Cardiac muscle cell (in vitro differentiated cells and primary cell): ENCODE measurements around the gene MBTPS2. TPM values are rescaled to one million over a fixed set of nuclear protein-coding genes. Genes with fewer than 3 reads are reported as not detected.
A peak's percentile ranks its signal among the peaks of the same experiment; 100 is the strongest.

ENCODE experiments used
- DNase-seq, 2 donors: peaks; one replicate each; pipeline versions ENCODE4 v3.0.0 to v3.0.0-alpha.2; 2010 to 2017; ENCODE audit warnings: low read depth in 1 of 2, low spot score in 1 of 2
- H3K27ac ChIP-seq: fragments of 200-600 bp; sonication (generic); 2 replicates; pipeline ENCODE4 v1.5.1; 2016
- H3K27me3 ChIP-seq: fragments of 200-600 bp; sonication (generic); 2 replicates; pipeline ENCODE4 v1.6.0; 2016; ENCODE audit warnings: control low read depth
- H3K36me3 ChIP-seq: fragments of 200-600 bp; sonication (generic); 2 replicates; pipeline ENCODE4 v1.5.1; 2016; ENCODE audit warnings: control low read depth
- H3K4me1 ChIP-seq: fragments of 200-600 bp; sonication (generic); 2 replicates; pipeline ENCODE4 v1.8.1; 2017; ENCODE audit warnings: low read depth, mild to moderate bottlenecking, mixed run types
- H3K4me3 ChIP-seq: fragments of 200-600 bp; sonication (generic); 2 replicates; pipeline ENCODE4 v1.5.1; 2016; ENCODE audit warnings: mild to moderate bottlenecking
- H3K9me3 ChIP-seq: fragments of 200-600 bp; sonication (generic); 2 replicates; pipeline ENCODE4 v1.5.1; 2017; ENCODE audit warnings: low read depth, mild to moderate bottlenecking, control low read depth
- polyA plus RNA-seq: library from polyadenylated mRNA; unstranded; fragments of >200 nt; fragmentation: Nextera tagmentation; extraction: Ambion mirVana; gene quantifications from 2 replicates; pipeline ENCODE4 v1.2.1, GENCODE V29; 2016
- total RNA-seq: library from RNA; depleted of rRNA; stranded (reverse); fragments of >200 nt; gene quantifications from 2 replicates; pipeline ENCODE4 v1.2.3, GENCODE V29; 2016
- TF ChIP-seq, protein P1 (sequence below): IDR thresholded peaks from 2 replicates; pipeline ENCODE4 v1.5.1; 2012; ENCODE audit warnings: low read depth, mild to moderate bottlenecking, low read length

Gene MBTPS2
- total and polyA plus RNA-seq, 2 experiments from 2014 or later: 9.1 to 20.5 TPM

DNA sequence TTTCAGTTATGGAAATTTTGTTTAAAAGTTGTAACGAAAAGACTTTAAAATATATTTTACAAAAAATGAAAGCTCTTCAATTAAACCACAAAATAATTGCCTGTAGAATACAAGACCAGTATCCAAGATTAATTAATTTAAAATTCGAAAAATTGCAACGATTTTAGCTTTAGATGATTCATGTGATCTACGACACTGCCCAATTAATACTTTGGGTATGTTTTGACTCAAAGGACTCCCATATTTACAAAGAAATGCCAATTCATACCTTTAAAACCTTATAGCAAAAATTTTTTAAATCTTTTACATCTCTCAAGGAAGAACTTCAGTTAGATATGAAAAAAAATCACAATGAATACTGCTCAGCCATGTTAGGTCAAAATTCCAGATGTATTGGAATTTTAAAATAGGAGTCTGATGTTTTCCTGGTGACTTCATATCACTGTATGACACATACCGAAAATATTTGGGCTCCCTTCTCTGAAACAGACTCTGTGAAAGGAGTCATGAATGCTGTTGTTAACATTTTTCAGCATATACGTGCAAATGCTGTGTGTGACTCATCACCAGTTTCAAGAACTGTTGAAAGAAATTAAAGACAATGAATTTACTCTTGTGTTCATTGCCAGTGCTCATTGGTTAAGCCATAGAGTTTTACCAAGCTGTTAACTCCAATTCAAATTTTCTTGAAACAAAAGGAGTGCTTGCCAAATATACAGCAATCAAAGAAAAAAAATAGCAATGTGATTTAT, 87.3 kb downstream of the MBTPS2 start:
- H3K36me3 ChIP-seq: no peaks in the 10 kb centered on the region
- H3K27ac ChIP-seq: no peak overlapping the region
- no peaks in the 10 kb centered on the region for H3K27me3 ChIP-seq
- no peak overlapping the region for H3K4me3 ChIP-seq
- H3K4me1 ChIP-seq: no peaks in the 10 kb centered on the region
- no peaks in the 10 kb centered on the region for H3K9me3 ChIP-seq
- peak in 1 of 2 donors; percentile 94 for DNase-seq
- TF ChIP-seq, protein P1, sequence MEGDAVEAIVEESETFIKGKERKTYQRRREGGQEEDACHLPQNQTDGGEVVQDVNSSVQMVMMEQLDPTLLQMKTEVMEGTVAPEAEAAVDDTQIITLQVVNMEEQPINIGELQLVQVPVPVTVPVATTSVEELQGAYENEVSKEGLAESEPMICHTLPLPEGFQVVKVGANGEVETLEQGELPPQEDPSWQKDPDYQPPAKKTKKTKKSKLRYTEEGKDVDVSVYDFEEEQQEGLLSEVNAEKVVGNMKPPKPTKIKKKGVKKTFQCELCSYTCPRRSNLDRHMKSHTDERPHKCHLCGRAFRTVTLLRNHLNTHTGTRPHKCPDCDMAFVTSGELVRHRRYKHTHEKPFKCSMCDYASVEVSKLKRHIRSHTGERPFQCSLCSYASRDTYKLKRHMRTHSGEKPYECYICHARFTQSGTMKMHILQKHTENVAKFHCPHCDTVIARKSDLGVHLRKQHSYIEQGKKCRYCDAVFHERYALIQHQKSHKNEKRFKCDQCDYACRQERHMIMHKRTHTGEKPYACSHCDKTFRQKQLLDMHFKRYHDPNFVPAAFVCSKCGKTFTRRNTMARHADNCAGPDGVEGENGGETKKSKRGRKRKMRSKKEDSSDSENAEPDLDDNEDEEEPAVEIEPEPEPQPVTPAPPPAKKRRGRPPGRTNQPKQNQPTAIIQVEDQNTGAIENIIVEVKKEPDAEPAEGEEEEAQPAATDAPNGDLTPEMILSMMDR: no peak

DNA sequence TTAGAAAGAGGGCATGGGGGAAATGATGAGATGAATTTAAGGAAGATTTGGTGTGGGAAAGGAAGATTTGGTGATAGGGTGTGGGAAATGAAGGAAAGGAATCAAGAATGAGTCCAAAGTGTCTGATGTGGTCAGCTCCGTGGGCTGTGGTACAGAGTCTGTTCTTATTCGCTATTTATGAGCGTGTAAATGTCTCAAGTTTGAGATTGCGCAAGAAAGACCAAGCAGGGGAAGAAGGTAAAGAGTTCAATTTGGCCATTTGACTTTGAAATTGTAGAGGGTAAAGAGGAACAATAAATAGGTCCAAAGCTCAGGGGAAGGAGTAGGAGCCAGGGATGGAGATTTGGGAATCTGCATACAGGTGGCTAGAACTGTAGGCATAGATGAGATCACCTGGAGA, 89.8 kb downstream of the MBTPS2 start:
- DNase-seq: peak in 1 of 2 donors; percentile 10
- Histone ChIP-seq H3K4me1 (no peaks in the 10 kb centered on the region), H3K27me3 (no peaks in the 10 kb centered on the region), H3K36me3 (no peaks in the 10 kb centered on the region), H3K27ac (no peak overlapping the region), H3K9me3 (no peaks in the 10 kb centered on the region), H3K4me3 (no peak overlapping the region)
- TF ChIP-seq, protein P1: no peak

DNA sequence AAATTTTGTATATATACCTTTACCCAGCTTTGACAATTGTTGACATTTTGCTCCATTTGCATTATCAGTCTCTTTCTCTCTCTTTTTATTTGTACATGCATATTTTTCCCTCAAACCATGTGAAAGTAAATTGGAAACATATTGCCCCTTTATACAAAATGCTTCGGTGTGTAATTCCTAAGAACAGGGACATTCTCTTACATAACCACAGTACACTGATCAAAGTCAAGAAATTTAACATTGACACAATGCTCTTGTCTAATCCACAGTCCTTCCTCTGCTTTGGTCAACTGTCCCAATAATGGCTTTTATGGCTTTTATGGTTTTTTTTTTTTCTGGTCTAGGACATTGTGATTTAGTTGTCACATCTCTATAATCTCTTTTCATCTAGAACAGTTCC, 91.6 kb downstream of the MBTPS2 start:
- TF ChIP-seq, protein P1: no peak
- Histone ChIP-seq H3K27ac (no peak overlapping the region), H3K27me3 (no peaks in the 10 kb centered on the region), H3K9me3 (no peaks in the 10 kb centered on the region), H3K36me3 (no peaks in the 10 kb centered on the region), H3K4me1 (no peaks in the 10 kb centered on the region), H3K4me3 (no peak overlapping the region)
- DNase-seq: no peak

DNA sequence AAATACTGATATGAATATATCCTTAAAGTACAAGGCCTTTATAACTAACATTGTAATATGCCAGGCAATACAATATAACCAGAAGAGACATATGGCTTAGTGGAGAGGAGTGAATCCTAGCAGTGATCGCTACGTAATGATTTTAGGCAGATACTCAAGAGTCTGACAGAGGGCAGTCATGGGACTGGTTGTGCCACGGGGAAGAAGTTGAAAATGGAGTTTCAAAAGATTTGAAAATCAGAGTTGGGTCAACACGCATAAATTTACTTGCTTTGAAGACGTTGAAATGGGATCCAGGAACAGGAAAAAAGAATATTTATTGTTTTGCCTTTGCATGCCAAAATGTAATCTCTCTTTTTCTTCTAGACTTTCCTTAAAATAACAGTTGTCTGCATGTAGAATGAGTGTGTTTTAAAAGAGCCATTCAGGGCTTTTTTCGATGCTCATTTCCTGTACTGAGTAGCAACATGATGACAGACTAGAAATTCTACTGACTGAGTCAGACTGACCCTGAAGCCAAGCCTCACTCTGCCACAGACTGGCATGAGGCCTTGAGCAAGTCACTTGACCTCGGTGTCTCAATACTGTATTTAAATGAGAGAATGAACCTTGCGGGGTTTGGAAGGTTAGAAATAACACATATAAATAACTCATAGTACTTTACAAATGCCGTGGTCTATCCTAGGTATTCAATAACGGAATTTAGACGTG, 93.0 kb downstream of the MBTPS2 start:
- DNase-seq: peak in 1 of 2 donors; percentile 87
- H3K9me3 ChIP-seq: no peaks in the 10 kb centered on the region
- TF ChIP-seq, protein P1: no peak

DNA sequence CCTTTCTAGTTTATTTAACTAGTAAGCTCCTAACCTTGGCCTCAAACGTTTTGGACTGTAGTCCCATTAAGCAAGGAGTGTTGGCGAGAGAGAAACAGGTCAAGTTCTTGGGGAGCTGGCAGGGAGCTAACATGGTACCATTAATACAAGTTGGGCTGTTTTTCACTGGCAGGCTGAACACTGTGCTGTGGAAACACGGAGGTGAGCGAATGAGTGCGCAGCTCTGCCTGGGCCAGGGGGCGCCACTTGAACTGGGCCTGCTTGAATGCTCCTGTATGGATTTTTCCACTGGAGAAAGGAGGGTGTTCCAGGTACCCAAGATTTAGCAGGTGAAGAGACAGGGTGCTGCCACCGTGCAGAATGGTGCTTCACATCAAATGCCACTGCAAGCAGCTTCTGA, 93.7 kb downstream of the MBTPS2 start:
- Histone ChIP-seq H3K4me1 (peaks cover 3% of the 10 kb centered on the region), H3K4me3 (no peak overlapping the region), H3K36me3 (no peaks in the 10 kb centered on the region), H3K27me3 (no peaks in the 10 kb centered on the region), H3K27ac (no peak overlapping the region), H3K9me3 (no peaks in the 10 kb centered on the region)
- no peak for DNase-seq
- TF ChIP-seq, protein P1: no peak

More for the DNA sequence above, 93.0 kb downstream of the MBTPS2 start:
- Histone ChIP-seq H3K4me3 (no peak overlapping the region), H3K4me1 (no peaks in the 10 kb centered on the region), H3K27me3 (no peaks in the 10 kb centered on the region), H3K27ac (no peak overlapping the region), H3K36me3 (no peaks in the 10 kb centered on the region)
